K562 (cell line): ENCODE measurements around the gene PCDHB14. TPM values are rescaled to one million over a fixed set of nuclear protein-coding genes. Genes with fewer than 3 reads are reported as not detected.

Experiments
- ATAC-seq: fragments of 200-7000 bp; cut with Tn5 transposase; 3 replicates; pipeline ENCODE4 v1.9.1; 2020; ENCODE audit warnings: moderate library complexity
- BruUV-seq: library from RNA; stranded (reverse); fragments of 400-500 nt; replicated peaks from 2 replicates; lab custom pipeline; 2021; lab: Mats Ljungman, UMichigan
- CTCF ChIA-PET: fragments of 300-600 bp; formaldehyde crosslinking; extraction: SDS; loops from one replicate; lab custom pipeline; 2021; ENCODE audit warnings: low intra/inter-chr PET ratio; lab: Yijun Ruan, JAX
- POLR2A ChIA-PET: fragments of 300-600, 350-650 bp; sonication (Branson Sonifier 250); formaldehyde crosslinking; extraction: SDS; loops from one replicate; lab custom pipeline; 2021; ENCODE audit warnings: antibody characterized with exemption, inconsistent platforms; lab: Yijun Ruan, JAX
- DNase-seq, 4 experiments: peaks; one replicate each; pipeline versions ENCODE4 v3.0.0 to v3.0.0-alpha.2; 2011 to 2018; ENCODE audit warnings: low spot score in 3 of 4, mixed read lengths in 3 of 4; ENCODE audit errors: extremely low read depth in 1 of 4
- FAIRE-seq: peaks from 2 replicates; lab custom pipeline; 2011; peaks lifted over from hg19 to GRCh38; lab: Jason Lieb, UNC
- H2AFZ ChIP-seq: 2 replicates; pipeline ENCODE4 v1.6.0; 2011; ENCODE audit warnings: low read depth, low read length, control low read depth, inconsistent platforms
- H3K27ac ChIP-seq: fragments of 200-600 bp; 3 replicates; pipeline ENCODE4 v1.8.0; 2011; ENCODE audit warnings: low read depth, mild to moderate bottlenecking, control low read depth, inconsistent platforms, low read length, moderate library complexity, mixed read lengths; ENCODE audit errors: extremely low read depth
- H3K27me3 ChIP-seq, 2 experiments: fragments of 300-600 bp in 1 of 2; 2 replicates in 1 of 2; 3 replicates in 1 of 2; pipeline versions ENCODE4 v1.6.0 to v1.8.0; 2011; ENCODE audit warnings: inconsistent platforms in 2 of 2, low read length in 2 of 2, mild to moderate bottlenecking in 1 of 2, mixed read lengths in 1 of 2, moderate library complexity in 1 of 2; ENCODE audit not compliant: control insufficient read depth in 2 of 2, insufficient read depth in 2 of 2
- H3K36me3 ChIP-seq: fragments of 300-600 bp; 3 replicates; pipeline ENCODE4 v1.8.0; 2011; ENCODE audit warnings: mild to moderate bottlenecking, low read length, inconsistent platforms; ENCODE audit not compliant: control insufficient read depth, insufficient read depth
- H3K4me1 ChIP-seq, 2 experiments: fragments of 200-600 bp in 1 of 2; replicated peaks in 1 of 2; 2 replicates in 1 of 2; 3 replicates in 1 of 2; pipeline versions ENCODE4 v1.5.1 to v1.8.0; 2011; ENCODE audit warnings: inconsistent platforms in 2 of 2, low read length in 2 of 2, mild to moderate bottlenecking in 1 of 2, mixed read lengths in 1 of 2, moderate library complexity in 1 of 2; ENCODE audit not compliant: control insufficient read depth in 2 of 2, insufficient read depth in 2 of 2
- H3K4me2 ChIP-seq: 2 replicates; pipeline ENCODE4 v1.6.1; 2011; ENCODE audit warnings: low read length, control low read depth, inconsistent platforms, mixed read lengths; ENCODE audit not compliant: insufficient read depth
- H3K4me3 ChIP-seq: fragments of 200-600 bp; sonication (generic), shearing (Covaris generic); 2 replicates; pipeline ENCODE4 v1.5.1; 2016; ENCODE audit warnings: control low read depth, inconsistent platforms
- H3K79me2 ChIP-seq: fragments of 200-600 bp; 3 replicates; pipeline ENCODE4 v1.8.0; 2011; ENCODE audit warnings: low read length, inconsistent platforms; ENCODE audit not compliant: control insufficient read depth, insufficient read depth
- H3K9ac ChIP-seq, 2 experiments: 2 replicates each; pipeline versions ENCODE4 v1.6.0 to v1.6.1; 2011; ENCODE audit warnings: low read depth in 2 of 2, low read length in 2 of 2, control low read depth in 1 of 2, inconsistent platforms in 1 of 2, mild to moderate bottlenecking in 1 of 2, mixed read lengths in 1 of 2; ENCODE audit not compliant: insufficient read depth in 1 of 2
- H3K9me1 ChIP-seq: one replicate; pipeline ENCODE4 v1.6.0; 2011; ENCODE audit warnings: inconsistent platforms, mild to moderate bottlenecking, low read length, moderate library complexity; ENCODE audit not compliant: control insufficient read depth, insufficient read depth
- H3K9me3 ChIP-seq: replicated peaks from 2 replicates; pipeline ENCODE4 v1.5.1; 2011; ENCODE audit warnings: low read depth, low read length, inconsistent platforms; ENCODE audit not compliant: control insufficient read depth, insufficient read depth
- H4K20me1 ChIP-seq: replicated peaks from 2 replicates; pipeline ENCODE4 v1.6.1; 2011; ENCODE audit warnings: low read length, inconsistent platforms, mixed read lengths; ENCODE audit not compliant: control insufficient read depth, insufficient read depth
- CTCFL ChIP-seq: IDR thresholded peaks from 2 replicates; pipeline ENCODE4 v1.6.1; 2011; ENCODE audit warnings: borderline replicate concordance, low read depth, mild to moderate bottlenecking, moderate library complexity, low read length; ENCODE audit not compliant: insufficient read depth, poor library complexity, severe bottlenecking
- HIVEP1 ChIP-seq: fragments of 250-450 bp; sonication (Bioruptor Pico); IDR thresholded peaks from 2 replicates; pipeline ENCODE4 v1.4.0; 2020; ENCODE audit warnings: mild to moderate bottlenecking
- HOMEZ ChIP-seq: fragments of 250-450 bp; sonication (Bioruptor Pico); IDR thresholded peaks from 2 replicates; pipeline ENCODE4 v1.4.0; 2020; ENCODE audit warnings: mild to moderate bottlenecking, moderate library complexity
- MNT ChIP-seq, 2 experiments: fragments of 450-650 bp; conservative IDR thresholded peaks; 2 replicates each; pipeline ENCODE4 v1.6.1; 2017; ENCODE audit warnings: mild to moderate bottlenecking in 2 of 2, moderate library complexity in 2 of 2
- TSHZ1 ChIP-seq: fragments of 250-450 bp; sonication (Bioruptor Pico); IDR thresholded peaks from 2 replicates; pipeline ENCODE4 v1.4.0; 2020; ENCODE audit warnings: mild to moderate bottlenecking, moderate library complexity
- ZNF274 ChIP-seq: IDR thresholded peaks from 2 replicates; pipeline ENCODE4 v1.6.1; 2011; ENCODE audit warnings: low read depth, mild to moderate bottlenecking, low read length, moderate library complexity, borderline replicate concordance
- WGBS: fragments of 100-300 bp; shearing (Covaris generic); methylation state at CpG from one replicate; pipeline ENCODE4 v1.1.6; 2016; ENCODE audit warnings: low coverage, mixed read lengths; ENCODE audit not compliant: insufficient coverage; ENCODE audit errors: missing lambda C conversion rate; 5-methylcytosine and 5-hydroxymethylcytosine counted together
- in situ Hi-C: fragments of 300-500 bp; cut with MboI; formaldehyde crosslinking; loops from 4 replicates; pipeline ENCODE4 v1.15.0; 2018; ENCODE audit warnings: inconsistent platforms, mixed read lengths
- intact Hi-C: fragments of 100-400 bp; cut with micrococcal nuclease; formaldehyde crosslinking; loops from 2 replicates; pipeline ENCODE4 v1.14.2; 2022
- polyA plus RNA-seq, 8 experiments: library from polyadenylated mRNA; depleted of rRNA in 4 of 8; stranded (reverse) in 5 of 8; unstranded in 3 of 8; fragments of >200 nt; fragmentation: Nextera tagmentation in 2 of 8; fragmentation: Illumina TruSeq in 1 of 8; extraction: Ambion mirVana in 2 of 8; extraction: Trizol in 1 of 8; gene quantifications; 2 replicates each; pipeline versions ENCODE4 v1.2.1 to v1.2.3, GENCODE V29; 2011 to 2014; ENCODE audit warnings: inconsistent platforms in 1 of 8, missing spikeins in 1 of 8
- total RNA-seq, 7 experiments: library from RNA; depleted of rRNA in 6 of 7; stranded (reverse); fragments of >200 nt in 6 of 7; fragmentation: Illumina TruSeq in 2 of 7; extraction: Trizol in 2 of 7; gene quantifications; 2 replicates each; pipeline versions ENCODE4 v1.2.1 to v1.2.3, GENCODE V29; 2011 to 2021; ENCODE audit warnings: low replicate concordance in 1 of 7

PCDHB14 gene
- total and polyA plus RNA-seq, 9 of the 15 experiments (the other 6 are each of a cell fraction or from before 2014, with no cell fraction given): not detected

GRCh38 chr5:141261238-141261546, 38.0 kb downstream of the PCDHB14 start:
- Histone ChIP-seq H3K9me3 (peaks cover 13% of the 10 kb centered on the region), H3K9me1 (no peaks in the 10 kb centered on the region), H2AFZ (no peak overlapping the region), H3K27me3 (no peaks in the 10 kb centered on the region), H3K36me3 (no peaks in the 10 kb centered on the region), H4K20me1 (no peaks in the 10 kb centered on the region), H3K4me2 (no peak overlapping the region), H3K9ac (no peak overlapping the region), H3K27ac (no peak overlapping the region), H3K4me3 (no peak overlapping the region), H3K4me1 (no peaks in the 10 kb centered on the region), H3K79me2 (no peaks in the 10 kb centered on the region)
- TF ChIP-seq ZNF274 (peak; percentile 93; the same call in 1 of the 2 replicates), CTCFL (no peak)
- FAIRE-seq: no peak
- POLR2A ChIA-PET: interaction anchor here (0.6 kb wide), 1 partner anchor 65 kb away, joined by 3 read pairs; no protein-coding TSS in a partner anchor
- intact Hi-C loops: no loop called here
- no peak for ATAC-seq
- DNase-seq: no peak
- WGBS: 0% methylated on average over 1 of the region's 1 CpG
- CTCF ChIA-PET: no interaction called here
- in situ Hi-C loops: no loop called here
- BruUV-seq: no TSS peak

- Histone ChIP-seq H3K27me3 (no peaks in the 10 kb centered on the region), H3K4me1 (no peaks in the 10 kb centered on the region), H3K9ac (no peak overlapping the region), H4K20me1 (no peaks in the 10 kb centered on the region), H3K9me3 (no peaks in the 10 kb centered on the region; the same call in 1 of the 2 replicates), H3K9me1 (no peaks in the 10 kb centered on the region), H2AFZ (no peak overlapping the region), H3K27ac (no peak overlapping the region), H3K36me3 (no peaks in the 10 kb centered on the region), H3K4me3 (no peak overlapping the region), H3K79me2 (no peaks in the 10 kb centered on the region), H3K4me2 (no peak overlapping the region)
- intact Hi-C loops: no loop called here
- in situ Hi-C loops: no loop called here
- BruUV-seq: no TSS peak
- ATAC-seq (no peak), FAIRE-seq (no peak), DNase-seq (no peak)
- WGBS: 23% methylated on average over 4 of the region's 4 CpGs
- CTCF ChIA-PET: no interaction called here
- POLR2A ChIA-PET: no interaction called here
- TF ChIP-seq TSHZ1 (CRISPR knock-in tag): no peak
- no peak for TF ChIP-seq HIVEP1 (CRISPR knock-in tag)
- TF ChIP-seq MNT (conservative IDR thresholded peaks at IDR 0.05): no peak
- TF ChIP-seq HOMEZ (CRISPR knock-in tag): no peak
Measured at GRCh38 chr5:141269195-141269594, 46.1 kb downstream of the PCDHB14 start.
